HG03097 (cell line): ENCODE results near the gene SORBS1.

ENCODE experiments used
- ATAC-seq: cut with Tn5 transposase; IDR thresholded peaks from one replicate; pipeline ENCODE4 v1.9.1; 2021; ENCODE audit not compliant: unreplicated experiment, low FRiP score

Gene SORBS1

DNA sequence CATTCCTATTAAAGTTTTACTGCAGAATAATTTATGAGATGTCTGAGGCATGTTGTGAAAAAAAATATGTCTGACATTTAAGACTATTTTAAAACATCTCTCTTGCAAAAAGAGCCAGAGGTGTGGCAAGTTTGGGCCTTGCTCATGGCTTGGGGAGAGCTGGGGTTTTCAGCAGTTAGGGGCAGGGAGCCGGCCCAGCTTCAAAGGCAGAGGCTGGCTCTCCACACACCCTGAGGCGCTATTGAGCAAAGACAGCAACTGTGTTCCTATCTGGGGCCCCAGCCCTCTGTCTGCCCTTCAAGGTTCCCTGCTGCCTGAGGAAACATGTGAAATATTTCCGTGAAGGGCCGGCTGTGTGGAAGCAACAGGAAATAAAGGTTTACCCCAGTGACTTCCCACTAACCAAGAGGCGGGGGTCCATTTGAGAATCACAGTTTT is 94.0 kb downstream of the SORBS1 start:
- ATAC-seq: no peak

DNA sequence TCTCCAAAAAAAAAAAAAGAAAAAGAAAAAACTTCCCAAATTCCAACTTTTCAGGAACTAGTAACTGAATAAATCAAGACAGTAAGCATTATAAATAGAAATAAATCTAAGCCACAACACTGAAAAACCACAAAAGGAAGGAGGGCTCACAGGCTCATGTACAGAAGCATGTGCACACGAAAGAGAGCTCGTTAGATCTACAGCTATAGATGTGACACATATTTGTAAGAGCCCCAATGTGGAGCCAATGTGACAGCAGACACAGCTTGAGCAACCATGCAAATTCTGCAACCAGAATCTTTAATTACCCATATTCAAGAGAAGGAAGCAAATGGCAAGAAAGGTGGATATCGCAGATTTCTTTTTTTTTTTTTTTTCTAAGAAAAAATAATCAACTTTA is 94.7 kb downstream of the SORBS1 start:
- no peak for ATAC-seq

DNA sequence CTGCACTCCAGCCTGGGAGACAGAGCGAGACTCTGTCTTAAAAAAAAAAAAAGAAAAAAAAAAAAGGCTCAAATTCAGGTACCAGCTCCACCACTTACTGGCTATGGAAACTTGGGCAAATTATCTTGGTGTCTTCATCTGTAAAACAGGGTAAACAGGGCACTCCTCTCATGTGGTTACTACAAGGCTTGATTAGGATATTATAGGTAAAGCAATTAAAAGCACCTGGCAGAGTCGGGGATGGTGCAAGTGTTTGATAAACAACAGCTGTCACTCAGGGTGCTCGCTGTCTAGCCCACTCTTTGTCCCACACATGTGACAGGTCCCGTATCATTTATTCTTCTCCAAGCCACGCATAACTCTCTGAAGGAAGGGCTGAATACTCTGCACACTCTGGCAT is 96.9 kb downstream of the SORBS1 start:
- no peak for ATAC-seq

DNA sequence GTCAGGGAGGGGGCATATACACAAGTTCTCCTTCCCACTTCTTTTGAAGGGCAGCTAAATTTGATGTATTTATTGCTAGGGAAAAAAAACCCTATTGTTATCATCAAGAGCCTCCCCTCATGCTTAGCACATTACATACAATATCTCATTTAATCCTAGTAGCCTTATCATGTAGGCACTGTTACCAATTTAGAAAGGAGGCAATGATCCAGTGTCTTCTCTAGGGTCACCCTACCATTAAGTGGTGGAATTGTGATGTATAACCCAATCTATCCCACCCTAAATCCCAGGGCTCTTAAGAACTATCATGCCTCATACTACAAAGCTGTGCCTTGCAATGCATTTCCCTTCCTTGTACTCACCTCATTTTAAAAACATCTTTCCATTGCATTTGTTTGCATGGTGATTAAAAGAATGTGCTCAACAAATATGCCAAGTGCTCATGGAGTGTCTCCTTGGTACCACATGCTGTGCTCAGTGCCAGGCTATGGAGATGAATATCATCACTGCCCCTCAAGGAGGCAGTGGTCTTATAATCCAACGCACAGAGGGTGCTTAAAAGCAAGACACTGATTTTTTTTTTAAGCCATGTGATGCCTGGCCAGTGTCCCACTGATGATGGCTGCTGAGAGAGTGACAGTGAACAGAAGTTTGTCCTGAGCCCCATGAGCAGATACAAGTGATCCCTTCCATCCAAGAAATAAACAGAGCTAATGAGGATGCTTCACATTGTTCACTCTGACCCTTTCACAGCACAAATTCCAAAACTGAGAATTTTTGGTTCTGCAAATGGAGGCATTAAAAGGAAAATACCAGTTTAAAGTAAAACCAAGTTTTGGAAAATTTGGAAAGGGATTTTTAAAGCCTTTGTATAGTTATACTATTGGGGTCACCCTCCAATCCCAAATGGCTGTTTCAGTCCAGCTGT is 98.2 kb downstream of the SORBS1 start:
- no peak for ATAC-seq

DNA sequence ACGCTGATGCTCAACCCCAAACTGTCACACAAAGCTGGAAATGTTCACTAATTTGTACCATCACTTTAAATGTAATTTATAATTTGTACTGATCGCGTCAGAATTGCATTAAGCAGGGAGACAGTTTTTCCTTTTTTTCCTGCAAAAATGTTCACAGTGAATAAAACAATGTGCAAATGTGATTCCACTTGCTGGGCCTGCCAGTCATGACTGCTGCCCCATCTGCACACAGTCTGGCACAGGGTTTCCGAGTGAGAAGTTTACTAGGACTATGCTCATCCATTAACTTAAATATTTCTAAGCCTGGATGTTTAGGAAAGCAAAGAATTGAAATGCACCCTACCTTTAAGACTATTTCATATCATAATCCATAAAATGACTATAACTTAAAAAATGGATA is 99.6 kb downstream of the SORBS1 start:
- ATAC-seq: no peak

DNA sequence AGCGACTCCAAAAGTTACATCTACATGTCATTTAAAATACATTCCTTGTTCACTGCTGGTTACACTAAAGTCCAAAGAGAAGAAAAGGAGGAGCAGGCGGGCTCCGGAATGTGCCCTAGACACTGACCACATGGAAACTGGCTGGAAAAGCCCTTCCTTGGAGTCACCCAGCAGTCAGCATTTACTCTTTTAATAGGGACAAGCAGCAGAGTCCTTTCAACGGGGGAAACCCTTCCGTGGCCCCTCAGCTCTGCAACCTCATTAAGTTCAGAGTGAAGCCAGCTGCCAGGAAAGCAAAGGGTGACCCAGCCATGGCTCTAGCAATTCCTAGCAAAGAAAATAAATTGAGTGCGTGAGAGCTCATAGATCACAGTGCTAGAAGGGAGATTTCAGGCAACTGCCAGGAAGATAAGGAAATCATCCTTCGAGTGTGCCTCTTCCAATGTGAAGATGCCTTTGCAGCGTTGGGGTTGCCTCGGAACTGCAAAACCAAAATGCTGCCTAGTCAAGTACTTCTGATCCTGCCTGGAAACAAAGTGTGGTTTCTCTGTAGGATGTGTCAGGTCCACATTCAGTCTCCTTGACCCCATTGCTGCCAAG is 101.6 kb downstream of the SORBS1 start:
- ATAC-seq: no peak

DNA sequence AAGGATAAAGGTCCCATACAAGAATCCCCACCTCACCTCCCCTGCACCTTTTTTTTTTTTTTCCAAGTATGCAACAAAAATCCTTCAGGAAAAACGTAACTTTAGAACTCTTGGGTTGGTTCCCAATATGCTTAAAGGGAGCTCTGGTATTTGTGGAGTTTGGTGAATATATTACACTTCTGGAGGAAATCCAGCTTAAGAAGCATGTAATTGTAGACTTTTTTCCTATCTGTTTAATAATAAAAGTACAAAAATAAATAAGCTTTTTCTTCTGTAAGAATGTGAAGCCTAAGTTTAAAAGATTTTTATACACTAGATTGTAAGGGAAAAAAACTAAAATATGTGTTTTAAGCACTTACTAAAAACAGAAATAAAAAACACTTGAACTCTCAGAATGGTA is 102.3 kb downstream of the SORBS1 start:
- ATAC-seq: no peak

DNA sequence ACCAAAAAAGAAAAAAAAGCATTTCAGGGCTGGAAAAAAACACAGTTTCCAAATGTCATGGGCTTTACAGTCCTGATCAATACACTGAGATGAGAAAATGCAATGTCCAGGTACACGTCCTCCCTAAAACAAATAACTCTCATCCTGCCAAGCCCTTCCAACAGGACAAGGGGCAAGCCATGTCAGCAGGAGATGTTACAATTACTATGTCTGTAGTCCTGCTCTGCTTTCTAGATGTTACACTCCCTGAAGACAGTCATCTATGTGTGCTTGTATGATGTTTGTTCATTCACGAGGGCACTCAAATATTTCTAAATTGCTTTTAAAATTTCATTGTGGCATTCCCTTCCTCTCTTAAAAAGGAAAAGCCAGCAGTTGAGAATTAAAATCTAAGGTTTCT is 103.2 kb downstream of the SORBS1 start:
- ATAC-seq: no peak

DNA sequence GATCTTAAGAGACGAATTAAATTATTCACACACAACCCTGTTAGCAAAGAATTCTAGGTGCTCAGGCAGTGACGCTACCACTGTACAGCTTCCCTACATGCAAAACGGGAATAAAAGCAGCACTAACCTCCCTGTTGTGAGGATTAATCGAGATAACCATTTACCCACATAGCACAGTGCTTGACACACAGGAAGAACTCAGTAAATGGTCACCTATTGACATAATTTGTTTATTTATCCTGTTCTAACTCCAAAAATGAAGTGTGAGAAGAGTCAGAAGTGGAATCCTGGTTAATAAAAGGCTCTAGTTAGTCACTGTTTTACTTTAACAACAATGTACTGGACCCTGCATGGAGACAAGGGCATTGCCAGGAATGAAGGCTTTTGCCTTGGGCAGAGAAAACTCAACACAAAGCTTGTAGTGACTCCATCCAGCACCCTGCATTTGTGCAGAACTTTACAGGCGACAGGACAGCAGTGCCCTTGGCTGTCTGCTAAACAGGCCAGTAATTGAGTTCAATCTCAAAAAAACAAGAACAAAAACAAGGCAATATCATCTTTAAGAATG is 103.8 kb downstream of the SORBS1 start:
- ATAC-seq: no peak

DNA sequence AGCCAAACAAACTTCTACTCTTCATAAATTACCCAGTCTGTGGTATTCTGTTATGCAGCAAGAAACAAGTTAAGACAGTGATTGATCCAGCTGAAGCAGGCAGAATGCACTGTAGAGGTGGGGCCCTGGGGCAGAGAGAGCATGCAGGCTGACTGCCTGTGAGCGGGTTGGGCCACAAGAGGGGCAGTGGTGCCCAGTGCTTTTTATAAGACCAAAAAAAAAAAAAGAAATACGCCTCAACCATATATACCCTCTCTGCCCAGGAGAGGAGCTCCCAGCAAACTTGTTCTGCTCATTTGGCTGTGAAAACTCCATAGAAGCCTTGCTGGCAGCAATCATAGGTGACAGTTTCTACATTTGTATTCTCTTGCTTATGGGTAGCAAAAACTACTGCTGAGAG is 104.7 kb downstream of the SORBS1 start:
- no peak for ATAC-seq

DNA sequence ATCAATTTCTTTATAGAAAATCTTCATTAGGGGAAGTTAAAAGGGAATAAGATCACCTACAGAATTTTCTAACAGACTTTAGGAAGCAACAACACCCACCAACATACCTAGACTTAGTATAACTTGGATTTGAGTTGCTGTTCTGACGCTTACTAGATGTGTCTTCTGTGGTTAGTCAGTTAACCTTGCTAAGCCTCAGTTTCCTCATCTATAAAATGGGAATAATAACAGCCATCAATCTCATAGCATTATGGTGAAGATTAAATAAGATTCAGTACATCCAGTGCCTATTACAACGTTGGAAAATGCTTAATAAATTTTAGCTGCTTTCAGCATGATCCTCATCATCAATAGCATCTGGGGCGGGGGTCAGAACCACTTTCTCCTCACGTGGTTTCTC is 106.2 kb downstream of the SORBS1 start:
- no peak for ATAC-seq

DNA sequence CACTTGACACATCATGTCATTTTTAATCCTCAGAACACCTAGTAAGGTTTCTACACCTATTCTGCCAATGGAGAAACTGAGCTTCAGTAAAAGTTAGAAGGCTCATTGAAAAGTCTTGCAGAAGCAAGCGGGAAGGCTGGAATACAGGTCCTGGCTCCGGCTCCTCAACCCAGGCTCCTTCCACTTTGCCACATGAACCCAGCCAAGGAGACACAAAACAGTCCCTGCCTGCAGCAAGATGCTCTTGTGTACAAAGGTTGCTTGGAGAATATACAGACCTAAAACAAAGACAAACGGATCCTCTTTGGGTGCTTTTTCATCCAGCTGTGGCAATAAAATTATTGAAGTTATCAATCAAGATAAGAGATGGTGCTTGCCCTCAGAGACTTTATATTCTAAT is 106.8 kb downstream of the SORBS1 start:
- ATAC-seq: no peak

DNA sequence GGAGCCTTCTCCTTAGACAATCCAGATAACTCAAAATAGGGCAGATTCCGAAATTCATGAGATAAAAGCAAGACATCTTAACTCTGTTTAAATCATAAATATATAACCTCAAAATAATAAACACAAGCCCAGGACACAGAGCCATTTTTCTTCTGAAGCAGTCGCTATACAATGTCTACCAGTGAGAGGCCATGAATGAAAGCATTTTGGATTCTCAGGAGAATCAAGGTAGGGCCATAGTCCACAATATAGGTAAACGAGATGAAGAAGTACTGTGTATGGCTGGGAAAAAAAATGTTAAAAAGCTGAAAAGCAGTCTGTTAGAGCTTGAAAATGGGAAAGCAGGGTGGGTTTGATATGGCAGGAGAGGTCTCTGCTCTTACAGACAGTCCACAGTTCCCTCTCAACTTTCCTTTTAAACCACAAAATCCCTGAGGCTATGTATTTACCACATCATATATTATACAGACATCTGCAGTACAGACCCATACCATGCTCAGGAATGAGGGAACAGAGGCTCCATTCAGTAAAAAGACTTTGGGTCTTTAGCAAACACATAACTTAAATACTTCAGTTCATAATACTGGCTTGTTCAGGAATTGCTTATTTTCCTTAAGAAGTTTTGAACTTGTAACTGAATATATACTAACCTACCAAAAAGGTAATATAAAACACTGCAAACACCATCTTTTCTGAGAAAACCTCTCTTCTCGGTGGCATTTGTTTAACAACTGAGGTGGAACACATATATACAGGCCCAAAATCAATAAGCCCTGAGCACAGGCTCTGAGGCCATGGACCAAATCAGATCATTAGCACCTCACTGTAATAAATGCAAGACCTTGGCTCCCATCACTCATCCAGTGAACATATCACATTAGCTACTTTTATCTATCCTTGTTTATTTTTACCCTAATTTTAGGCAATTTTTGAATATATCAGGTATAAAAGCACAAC is 109.3 kb downstream of the SORBS1 start:
- ATAC-seq: no peak

DNA sequence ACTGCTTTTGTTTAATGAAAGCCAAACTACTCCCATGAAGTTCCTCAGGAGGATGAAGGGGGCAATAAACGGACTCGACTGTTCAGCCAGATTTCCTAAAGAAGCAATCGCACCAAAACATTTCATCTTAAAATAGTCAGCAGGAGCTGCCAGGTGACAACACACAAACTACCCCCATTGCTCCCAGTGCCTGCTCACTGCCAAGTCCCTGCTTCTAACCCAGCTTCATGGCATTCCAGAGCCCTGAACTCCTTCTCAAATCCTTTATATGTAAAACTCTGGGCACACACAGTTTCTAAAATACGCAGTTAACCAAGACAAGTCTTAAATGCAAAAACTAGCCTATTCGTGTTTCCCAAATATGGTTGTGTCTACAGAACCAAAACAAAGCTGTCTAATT is 110.0 kb downstream of the SORBS1 start:
- no peak for ATAC-seq

DNA sequence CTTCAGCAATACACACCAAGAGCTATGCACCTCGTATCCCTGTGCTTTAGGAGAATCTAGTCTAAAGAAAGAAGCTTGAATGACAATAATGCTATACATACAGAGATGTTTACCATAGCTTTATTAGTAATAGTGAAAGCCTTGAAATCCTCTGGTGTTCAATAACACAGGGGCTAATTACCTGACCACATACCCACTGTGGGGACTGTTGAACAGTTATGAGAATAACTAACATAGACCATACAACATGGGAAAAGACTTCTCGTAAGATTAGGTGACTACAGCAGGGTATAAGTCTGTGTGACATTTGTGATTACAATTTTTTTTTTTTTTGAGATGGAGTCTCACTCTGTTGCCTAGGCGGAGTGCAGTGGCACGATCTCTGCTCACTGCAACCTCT is 111.0 kb downstream of the SORBS1 start:
- ATAC-seq: no peak

DNA sequence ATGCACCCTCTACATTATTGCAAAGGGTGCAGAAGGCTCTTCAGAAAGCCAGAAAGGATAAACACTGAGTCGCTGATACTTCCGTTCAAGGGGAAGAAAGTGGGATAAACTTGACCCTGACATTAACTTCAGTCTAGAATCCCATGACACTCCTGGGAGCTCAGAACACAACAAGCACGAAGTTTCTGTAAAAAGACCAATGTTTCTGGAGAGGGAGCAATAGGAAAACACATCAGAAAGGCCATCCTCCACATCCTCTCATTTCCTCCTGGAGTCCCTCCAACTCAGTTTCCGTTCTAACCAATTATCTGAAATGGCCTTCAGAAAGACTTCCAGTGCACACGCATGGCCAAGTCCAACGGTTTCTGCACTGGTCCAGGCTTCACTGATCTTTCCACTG is 113.5 kb downstream of the SORBS1 start:
- ATAC-seq: no peak

DNA sequence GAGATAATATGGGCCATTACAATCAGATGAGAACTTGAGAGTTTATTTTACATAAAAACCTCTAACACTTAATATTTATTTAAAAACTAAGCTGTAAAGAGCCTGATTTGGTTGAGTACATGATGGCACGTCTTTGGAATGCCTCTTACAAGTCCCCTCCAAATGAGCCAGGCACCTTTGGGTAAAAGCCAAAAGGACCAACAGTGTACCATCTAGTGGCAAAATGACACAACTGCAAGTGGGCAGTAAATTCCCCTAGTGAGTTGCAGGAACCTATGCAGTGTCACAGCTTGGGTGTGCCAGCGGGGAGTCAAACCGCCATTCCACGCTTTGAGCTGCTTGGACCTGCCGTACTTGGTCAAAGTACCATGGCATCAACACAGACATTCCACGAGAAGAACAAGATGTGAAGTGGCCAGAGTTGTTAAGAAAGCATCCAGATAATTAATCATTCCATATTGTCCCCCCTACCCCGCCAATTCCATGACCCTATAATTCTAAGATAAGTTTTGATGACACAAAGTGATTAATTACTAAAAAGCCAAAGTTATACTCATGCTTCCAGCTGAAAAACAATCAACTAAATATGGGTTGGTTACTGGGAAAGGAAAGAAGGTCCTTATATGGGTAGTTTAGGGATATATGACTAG is 115.2 kb downstream of the SORBS1 start:
- ATAC-seq: peak; percentile 48

DNA sequence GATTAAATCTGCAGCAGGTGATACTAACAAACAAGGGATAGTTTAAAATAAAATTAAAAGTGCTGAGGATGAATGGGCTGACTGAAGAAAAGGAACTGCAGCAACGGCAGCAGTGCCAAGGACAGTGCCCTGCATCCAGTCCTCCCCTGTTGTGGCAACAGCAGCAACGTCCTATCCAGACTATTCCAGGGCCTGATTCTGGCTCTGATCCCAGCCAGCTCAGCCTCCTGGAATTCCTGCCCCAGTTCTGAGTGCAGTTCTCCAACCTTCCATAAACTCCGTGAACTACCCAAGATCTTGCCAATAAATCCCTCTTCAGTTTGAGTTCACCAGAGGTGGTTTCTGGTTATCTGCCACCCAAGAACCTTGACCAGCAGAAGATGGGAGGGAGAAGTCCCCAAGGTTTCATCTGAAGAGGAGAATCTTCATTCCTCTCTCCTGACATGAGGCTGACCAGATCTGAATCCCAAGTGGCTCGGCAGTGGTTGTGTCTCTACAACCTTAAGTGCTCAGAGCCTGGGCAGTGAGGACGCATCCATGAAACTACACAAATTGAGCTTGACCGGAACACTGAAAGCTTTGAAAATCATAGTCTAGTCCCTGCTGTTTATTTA is 115.8 kb downstream of the SORBS1 start:
- ATAC-seq: no peak

DNA sequence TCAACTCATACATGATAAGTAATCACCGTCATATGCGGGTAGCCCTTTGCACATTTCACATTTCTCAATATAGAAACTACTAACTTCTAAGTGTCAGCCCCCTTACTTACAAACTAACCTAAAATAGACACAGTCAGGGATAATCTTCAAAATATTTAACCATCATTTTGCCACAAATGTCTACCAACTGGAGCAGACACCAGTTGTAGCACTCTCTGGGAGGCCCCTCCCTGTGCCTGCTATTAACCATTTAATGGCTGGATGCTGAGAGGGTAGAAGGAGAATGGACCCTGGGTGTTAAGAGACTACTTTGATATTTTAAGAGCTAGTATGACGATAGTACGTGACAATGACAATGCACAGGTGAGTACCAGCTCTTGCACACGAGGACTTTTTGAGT is 116.4 kb downstream of the SORBS1 start:
- no peak for ATAC-seq

DNA sequence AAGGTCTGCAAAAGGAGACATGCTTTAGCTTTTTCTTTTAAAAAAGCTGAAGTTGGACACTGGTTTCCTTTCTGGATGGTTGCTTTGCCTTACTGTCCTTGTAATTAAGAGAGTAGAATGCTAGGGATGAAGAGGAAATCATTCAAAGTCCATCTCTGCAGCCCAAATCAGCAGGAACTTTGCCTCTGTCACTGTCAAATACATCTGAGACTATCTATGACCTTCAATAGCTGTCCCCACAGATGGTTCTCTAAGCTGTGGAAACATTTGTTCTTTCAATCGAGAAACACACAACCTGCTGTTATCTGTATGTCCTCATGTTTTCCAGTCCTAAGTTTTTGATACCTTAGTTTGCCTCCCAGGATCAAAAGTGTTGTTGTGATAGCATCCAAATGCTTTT is 117.5 kb downstream of the SORBS1 start:
- ATAC-seq: no peak
